Loucy (cell line): Measurements from ENCODE around the gene TNFSF8.

Source experiments
- H2AFZ ChIP-seq: fragments of 200-600 bp; sonication (generic); 2 replicates; pipeline ENCODE4 v1.6.0; 2016; ENCODE audit warnings: antibody characterized with exemption, mild to moderate bottlenecking, low read length, moderate library complexity
- H3F3A ChIP-seq: fragments of 200-600 bp; 2 replicates; pipeline ENCODE4 v1.6.0; 2016; ENCODE audit warnings: antibody characterized with exemption, low read depth, mild to moderate bottlenecking
- H3K27me3 ChIP-seq: fragments of 200-600 bp; sonication (generic); 2 replicates; pipeline ENCODE4 v1.6.1; 2014; ENCODE audit warnings: low read length, mild to moderate bottlenecking; ENCODE audit not compliant: insufficient read depth, poor library complexity, severe bottlenecking
- H3K36me3 ChIP-seq: fragments of 200-600 bp; sonication (generic); 2 replicates; pipeline ENCODE4 v1.6.1; 2016; ENCODE audit warnings: low read length; ENCODE audit not compliant: insufficient read depth
- H3K4me1 ChIP-seq: fragments of 200-600 bp; sonication (generic); 2 replicates; pipeline ENCODE4 v1.5.1; 2014; ENCODE audit warnings: low read length, mild to moderate bottlenecking; ENCODE audit not compliant: insufficient read depth, poor library complexity, severe bottlenecking
- H3K4me2 ChIP-seq: fragments of 200-600 bp; sonication (generic); 2 replicates; pipeline ENCODE4 v1.6.0; 2014; ENCODE audit warnings: antibody characterized with exemption, low read length, low read depth, mild to moderate bottlenecking; ENCODE audit not compliant: poor library complexity, severe bottlenecking
- H3K4me3 ChIP-seq: fragments of 200-600 bp; sonication (generic); 2 replicates; pipeline ENCODE4 v1.5.1; 2014; ENCODE audit warnings: low read length, mild to moderate bottlenecking, mixed read lengths; ENCODE audit not compliant: poor library complexity, severe bottlenecking
- H3K79me2 ChIP-seq: fragments of 200-600 bp; sonication (generic); 2 replicates; pipeline ENCODE4 v1.6.1; 2014; ENCODE audit warnings: low read length; ENCODE audit not compliant: insufficient read depth
- H3K9ac ChIP-seq: fragments of 200-600 bp; sonication (generic); 2 replicates; pipeline ENCODE4 v1.6.0; 2014; ENCODE audit warnings: mild to moderate bottlenecking, low read depth, low read length, moderate library complexity; ENCODE audit not compliant: poor library complexity, severe bottlenecking
- H3K9me2 ChIP-seq: fragments of 200-600 bp; sonication (generic); replicated peaks from 2 replicates; pipeline ENCODE4 v1.6.1; 2016; ENCODE audit warnings: low read depth, low read length, mixed read lengths
- H3K9me3 ChIP-seq: fragments of 200-600 bp; sonication (generic); 2 replicates; pipeline ENCODE4 v1.6.1; 2014; ENCODE audit warnings: mild to moderate bottlenecking, antibody characterized with exemption, low read length, low read depth; ENCODE audit not compliant: insufficient read depth
- H4K20me1 ChIP-seq: fragments of 200-600 bp; sonication (generic); 2 replicates; pipeline ENCODE4 v1.6.0; 2014; ENCODE audit warnings: antibody characterized with exemption, low read length, mild to moderate bottlenecking; ENCODE audit not compliant: insufficient read depth, poor library complexity, severe bottlenecking
- CTCF ChIP-seq: fragments of 200-600 bp; sonication (generic); conservative IDR thresholded peaks from 2 replicates; pipeline ENCODE4 v1.5.1; 2014; ENCODE audit warnings: mild to moderate bottlenecking, antibody characterized with exemption, low read length
- EZH2phosphoT487 ChIP-seq: fragments of 200-600 bp; IDR thresholded peaks from 2 replicates; pipeline ENCODE4 v1.6.1; 2018; ENCODE audit warnings: antibody characterized with exemption, mild to moderate bottlenecking, moderate library complexity, borderline replicate concordance

TNFSF8 gene

GRCh38 chr9:114916481-114916880, 13.9 kb downstream of the TNFSF8 start:
- H3K9ac ChIP-seq, result no peak overlapping the region

GRCh38 chr9:114914139-114914538, 16.3 kb downstream of the TNFSF8 start:
- H3K79me2 ChIP-seq, result no peaks in the 10 kb centered on the region
- H3K36me3 ChIP-seq, result no peaks in the 10 kb centered on the region
- no peaks in the 10 kb centered on the region for H3F3A ChIP-seq
- H2AFZ ChIP-seq, result no peak overlapping the region
- H3K9ac ChIP-seq, result no peak overlapping the region
- TF ChIP-seq EZH2phosphoT487, result no peak
- peak; percentile 47 for TF ChIP-seq CTCF
- H3K27me3 ChIP-seq, result no peaks in the 10 kb centered on the region
- H3K4me2 ChIP-seq, result no peak overlapping the region
- no peaks in the 10 kb centered on the region for H4K20me1 ChIP-seq
- no peak overlapping the region for H3K4me3 ChIP-seq
- no peaks in the 10 kb centered on the region for H3K9me2 ChIP-seq
- H3K4me1 ChIP-seq, result no peaks in the 10 kb centered on the region
- H3K9me3 ChIP-seq, result no peaks in the 10 kb centered on the region

More at GRCh38 chr9:114916481-114916880, 13.9 kb downstream of the TNFSF8 start:
- H4K20me1 ChIP-seq, result no peaks in the 10 kb centered on the region
- H3K4me2 ChIP-seq, result no peak overlapping the region
- H3K9me2 ChIP-seq, result no peaks in the 10 kb centered on the region
- no peaks in the 10 kb centered on the region for H3F3A ChIP-seq
- TF ChIP-seq EZH2phosphoT487 (no peak), CTCF (no peak)
- H3K79me2 ChIP-seq, result no peaks in the 10 kb centered on the region
- H3K36me3 ChIP-seq, result no peaks in the 10 kb centered on the region
- H3K4me3 ChIP-seq, result no peak overlapping the region
- no peaks in the 10 kb centered on the region for H3K4me1 ChIP-seq
- H3K27me3 ChIP-seq, result no peaks in the 10 kb centered on the region
- H3K9me3 ChIP-seq, result no peaks in the 10 kb centered on the region
- H2AFZ ChIP-seq, result no peak overlapping the region

- H3K9me2 ChIP-seq, result no peaks in the 10 kb centered on the region
- no peaks in the 10 kb centered on the region for H3F3A ChIP-seq
- no peaks in the 10 kb centered on the region for H3K27me3 ChIP-seq
- H3K9me3 ChIP-seq, result no peaks in the 10 kb centered on the region
- no peak overlapping the region for H3K4me2 ChIP-seq
- TF ChIP-seq CTCF (no peak), EZH2phosphoT487 (no peak)
- no peak overlapping the region for H3K9ac ChIP-seq
- no peaks in the 10 kb centered on the region for H4K20me1 ChIP-seq
- no peak overlapping the region for H2AFZ ChIP-seq
- H3K36me3 ChIP-seq, result no peaks in the 10 kb centered on the region
- no peaks in the 10 kb centered on the region for H3K4me1 ChIP-seq
- no peaks in the 10 kb centered on the region for H3K79me2 ChIP-seq
- H3K4me3 ChIP-seq, result no peak overlapping the region
Observed at GRCh38 chr9:114913656-114914055, 16.7 kb downstream of the TNFSF8 start.
